WTC11 (cell line): Measurements from ENCODE around the gene MAP3K1. TPM values are rescaled to one million over a fixed set of nuclear protein-coding genes. Genes with fewer than 3 reads are reported as not detected.

Experiments used
- ATAC-seq: fragments of 200-7000 bp; cut with Tn5 transposase; 2 replicates; pipeline ENCODE4 v1.10.0; 2021; ENCODE audit warnings: mild to moderate bottlenecking, moderate library complexity
- CTCF ChIA-PET: fragments of 300-600 bp; sonication (Branson Sonifier 250); formaldehyde crosslinking; loops from one replicate; lab custom pipeline; 2021; ENCODE audit warnings: antibody characterized with exemption; lab: Charles Lee
- POLR2A ChIA-PET: fragments of 350-600 bp; sonication (Branson Sonifier 250); formaldehyde crosslinking; loops from one replicate; lab custom pipeline; 2021; ENCODE audit warnings: antibody characterized with exemption; lab: Charles Lee
- DNase-seq: peaks from one replicate; pipeline ENCODE4 v3.0.0; 2021; ENCODE audit warnings: low spot score
- H3K27ac Mint-ChIP-seq: 2 replicates; pipeline ENCODE4 v1.8.0; 2021; ENCODE audit warnings: mixed read lengths
- H3K27me3 Mint-ChIP-seq: 2 replicates; pipeline ENCODE4 v1.8.0; 2021; ENCODE audit warnings: low read depth, mild to moderate bottlenecking, moderate library complexity, mixed read lengths
- H3K36me3 Mint-ChIP-seq: 2 replicates; pipeline ENCODE4 v1.8.0; 2021; ENCODE audit warnings: mixed read lengths
- H3K4me1 Mint-ChIP-seq: 2 replicates; pipeline ENCODE4 v1.8.0; 2022; ENCODE audit warnings: mixed read lengths
- H3K4me3 Mint-ChIP-seq: 2 replicates; pipeline ENCODE4 v1.8.0; 2021; ENCODE audit warnings: mild to moderate bottlenecking, moderate library complexity, mixed read lengths
- H3K9me3 Mint-ChIP-seq: 2 replicates; pipeline ENCODE4 v1.8.0; 2021; ENCODE audit warnings: mixed read lengths
- ATF2 ChIP-seq: sonication (generic); formaldehyde crosslinking; IDR thresholded peaks from 2 replicates; pipeline ENCODE4 v1.8.1; 2022; ENCODE audit warnings: low read depth, missing genetic modification reagents, borderline replicate concordance
- CBFB ChIP-seq: sonication (generic); formaldehyde crosslinking; IDR thresholded peaks from 2 replicates; pipeline ENCODE4 v1.8.1; 2022; ENCODE audit warnings: mild to moderate bottlenecking, low read depth, missing genetic modification reagents
- E2F1 ChIP-seq: sonication (generic); formaldehyde crosslinking; IDR thresholded peaks from 2 replicates; pipeline ENCODE4 v1.8.0; 2022; ENCODE audit warnings: mild to moderate bottlenecking, missing genetic modification reagents
- ERG ChIP-seq: fragments of 250-450 bp; sonication (Bioruptor Pico); IDR thresholded peaks from 2 replicates; pipeline ENCODE4 v1.8.0; 2021; ENCODE audit warnings: mild to moderate bottlenecking
- FOXJ3 ChIP-seq: sonication (generic); formaldehyde crosslinking; IDR thresholded peaks from 2 replicates; pipeline ENCODE4 v1.9.0; 2021; ENCODE audit warnings: missing genetic modification reagents, mild to moderate bottlenecking, borderline replicate concordance
- IRF2 ChIP-seq: sonication (generic); formaldehyde crosslinking; IDR thresholded peaks from 2 replicates; pipeline ENCODE4 v1.8.0; 2022; ENCODE audit warnings: low read depth, missing genetic modification reagents, borderline replicate concordance
- NFE2L1 ChIP-seq: sonication (generic); formaldehyde crosslinking; IDR thresholded peaks from 2 replicates; pipeline ENCODE4 v1.8.1; 2023; ENCODE audit warnings: missing genetic modification reagents
- OVOL2 ChIP-seq: fragments of 250-450 bp; sonication (Bioruptor Pico); IDR thresholded peaks from 2 replicates; pipeline ENCODE4 v1.9.0; 2021; ENCODE audit warnings: mild to moderate bottlenecking, borderline replicate concordance
- RELA ChIP-seq: sonication (generic); formaldehyde crosslinking; IDR thresholded peaks from 2 replicates; pipeline ENCODE4 v1.8.1; 2022; ENCODE audit warnings: missing genetic modification reagents, mild to moderate bottlenecking, borderline replicate concordance
- RORB ChIP-seq: fragments of 250-450 bp; sonication (Bioruptor Pico); IDR thresholded peaks from 2 replicates; pipeline ENCODE4 v1.9.0; 2021; ENCODE audit warnings: mild to moderate bottlenecking
- SMAD3 ChIP-seq: sonication (generic); formaldehyde crosslinking; IDR thresholded peaks from 2 replicates; pipeline ENCODE4 v1.8.0; 2022; ENCODE audit warnings: missing genetic modification reagents, mild to moderate bottlenecking, borderline replicate concordance
- SMAD4 ChIP-seq: sonication (generic); formaldehyde crosslinking; IDR thresholded peaks from 2 replicates; pipeline ENCODE4 v1.8.0; 2022; ENCODE audit warnings: mild to moderate bottlenecking, missing genetic modification reagents
- TP53 ChIP-seq: sonication (generic); formaldehyde crosslinking; IDR thresholded peaks from 2 replicates; pipeline ENCODE4 v1.8.1; 2023; ENCODE audit warnings: mild to moderate bottlenecking, missing genetic modification reagents
- ZNF138 ChIP-seq: sonication (generic); formaldehyde crosslinking; conservative IDR thresholded peaks from 2 replicates; pipeline ENCODE4 v1.8.1; 2022; ENCODE audit warnings: mild to moderate bottlenecking, moderate library complexity, missing genetic modification reagents
- ZNF219 ChIP-seq: sonication (generic); formaldehyde crosslinking; IDR thresholded peaks from 2 replicates; pipeline ENCODE4 v1.8.0; 2023; ENCODE audit warnings: missing genetic modification reagents, mild to moderate bottlenecking, borderline replicate concordance
- ZNF232 ChIP-seq: sonication (generic); formaldehyde crosslinking; IDR thresholded peaks from 2 replicates; pipeline ENCODE4 v1.8.0; 2022; ENCODE audit warnings: mild to moderate bottlenecking, missing genetic modification reagents
- ZNF281 ChIP-seq: sonication (generic); formaldehyde crosslinking; IDR thresholded peaks from 2 replicates; pipeline ENCODE4 v1.8.0; 2023; ENCODE audit warnings: mild to moderate bottlenecking, missing genetic modification reagents
- total RNA-seq: library from RNA; stranded (reverse); gene quantifications from 3 replicates; pipeline ENCODE4 v1.2.3, GENCODE V29; 2021
- TF ChIP-seq, protein P1 (sequence below): sonication (generic); formaldehyde crosslinking; IDR thresholded peaks from 2 replicates; pipeline ENCODE4 v1.8.1; 2023; ENCODE audit warnings: mild to moderate bottlenecking, moderate library complexity, missing genetic modification reagents
- TF ChIP-seq, protein P2 (sequence below): sonication (generic); formaldehyde crosslinking; IDR thresholded peaks from 2 replicates; pipeline ENCODE4 v1.8.1; 2022; ENCODE audit warnings: mild to moderate bottlenecking, missing genetic modification reagents, moderate library complexity, borderline replicate concordance
- TF ChIP-seq, protein P3 (sequence below): fragments of 250-450 bp; sonication (Bioruptor Pico); IDR thresholded peaks from 2 replicates; pipeline ENCODE4 v1.9.0; 2021; ENCODE audit warnings: moderate library complexity, mild to moderate bottlenecking, inconsistent platforms, borderline replicate concordance

Gene MAP3K1
- total RNA-seq, 1 experiment from 2014 or later, result 16.3 TPM

- TF ChIP-seq, protein P1, sequence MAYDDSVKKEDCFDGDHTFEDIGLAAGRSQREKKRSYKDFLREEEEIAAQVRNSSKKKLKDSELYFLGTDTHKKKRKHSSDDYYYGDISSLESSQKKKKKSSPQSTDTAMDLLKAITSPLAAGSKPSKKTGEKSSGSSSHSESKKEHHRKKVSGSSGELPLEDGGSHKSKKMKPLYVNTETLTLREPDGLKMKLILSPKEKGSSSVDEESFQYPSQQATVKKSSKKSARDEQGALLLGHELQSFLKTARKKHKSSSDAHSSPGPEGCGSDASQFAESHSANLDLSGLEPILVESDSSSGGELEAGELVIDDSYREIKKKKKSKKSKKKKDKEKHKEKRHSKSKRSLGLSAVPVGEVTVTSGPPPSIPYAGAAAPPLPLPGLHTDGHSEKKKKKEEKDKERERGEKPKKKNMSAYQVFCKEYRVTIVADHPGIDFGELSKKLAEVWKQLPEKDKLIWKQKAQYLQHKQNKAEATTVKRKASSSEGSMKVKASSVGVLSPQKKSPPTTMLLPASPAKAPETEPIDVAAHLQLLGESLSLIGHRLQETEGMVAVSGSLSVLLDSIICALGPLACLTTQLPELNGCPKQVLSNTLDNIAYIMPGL, result no peak
- TF ChIP-seq ERG (CRISPR knock-in tag) (no peak), TP53 (CRISPR knock-in tag) (no peak), FOXJ3 (CRISPR knock-in tag) (no peak)
- TF ChIP-seq, all 79 proteins: peak for 0
- DNase-seq (no peak), ATAC-seq (no peak)
- H3K9me3 Mint-ChIP-seq, result no peaks in the 10 kb centered on the region
- H3K27me3 Mint-ChIP-seq, result no peaks in the 10 kb centered on the region
- H3K27ac Mint-ChIP-seq, result no peak overlapping the region
- H3K4me1 Mint-ChIP-seq, result peaks cover 16% of the 10 kb centered on the region
- peaks cover 14% of the 10 kb centered on the region for H3K36me3 Mint-ChIP-seq
- no peak overlapping the region for H3K4me3 Mint-ChIP-seq
- ChIA-PET POLR2A (no interaction called here), CTCF (no interaction called here)
Observed at GRCh38 chr5:56856541-56857178, 41.3 kb downstream of the MAP3K1 start.

DNA sequence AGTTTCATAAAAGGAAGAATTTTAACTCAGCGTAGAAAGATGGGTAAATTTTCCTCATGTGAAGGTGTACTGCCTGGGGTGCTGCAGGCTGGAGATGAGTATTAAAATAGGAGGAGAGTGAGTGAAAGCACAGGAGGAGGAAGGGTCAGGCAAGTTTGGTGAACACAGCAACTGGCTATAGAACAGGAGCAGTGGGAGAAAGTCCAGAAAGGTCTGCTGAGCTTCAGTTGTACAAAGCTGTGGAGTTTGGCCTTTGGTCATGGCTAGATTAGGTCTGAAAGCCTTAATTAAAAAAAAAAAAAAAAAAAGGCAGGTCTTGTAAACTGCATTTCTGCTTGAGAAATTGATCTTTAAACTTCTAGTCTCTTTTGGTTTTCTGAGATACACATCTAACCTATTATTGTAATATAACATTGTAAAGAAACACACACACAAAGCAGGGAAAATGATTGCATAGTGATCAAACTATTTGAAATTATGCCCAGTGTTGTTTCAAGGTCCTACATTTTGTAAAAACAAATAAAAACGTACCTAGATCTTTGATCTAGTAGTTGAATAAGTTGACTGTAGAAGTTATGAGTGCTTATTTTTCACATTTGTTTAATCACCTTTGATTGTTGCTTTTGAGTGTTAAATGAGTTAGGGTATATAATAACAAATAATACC is 43.6 kb downstream of the MAP3K1 start:
- H3K27me3 Mint-ChIP-seq, result no peaks in the 10 kb centered on the region
- ChIA-PET CTCF (no interaction called here), POLR2A (no interaction called here)
- H3K4me3 Mint-ChIP-seq, result no peak overlapping the region
- no peaks in the 10 kb centered on the region for H3K9me3 Mint-ChIP-seq
- no peak overlapping the region; the same call in 1 of the 2 replicates for H3K27ac Mint-ChIP-seq
- peaks cover 12% of the 10 kb centered on the region for H3K4me1 Mint-ChIP-seq
- TF ChIP-seq OVOL2 (CRISPR knock-in tag) (no peak), IRF2 (CRISPR knock-in tag) (no peak), ZNF138 (CRISPR knock-in tag) (no peak), NFE2L1 (CRISPR knock-in tag) (no peak), SMAD3 (CRISPR knock-in tag) (no peak), RELA (CRISPR knock-in tag) (no peak), CBFB (CRISPR knock-in tag) (no peak), ZNF281 (CRISPR knock-in tag) (no peak), ZNF219 (CRISPR knock-in tag) (no peak), ZNF232 (CRISPR knock-in tag) (no peak), E2F1 (CRISPR knock-in tag) (no peak), SMAD4 (CRISPR knock-in tag) (no peak), RORB (CRISPR knock-in tag) (no peak), ATF2 (CRISPR knock-in tag) (no peak)
- TF ChIP-seq, protein P2, sequence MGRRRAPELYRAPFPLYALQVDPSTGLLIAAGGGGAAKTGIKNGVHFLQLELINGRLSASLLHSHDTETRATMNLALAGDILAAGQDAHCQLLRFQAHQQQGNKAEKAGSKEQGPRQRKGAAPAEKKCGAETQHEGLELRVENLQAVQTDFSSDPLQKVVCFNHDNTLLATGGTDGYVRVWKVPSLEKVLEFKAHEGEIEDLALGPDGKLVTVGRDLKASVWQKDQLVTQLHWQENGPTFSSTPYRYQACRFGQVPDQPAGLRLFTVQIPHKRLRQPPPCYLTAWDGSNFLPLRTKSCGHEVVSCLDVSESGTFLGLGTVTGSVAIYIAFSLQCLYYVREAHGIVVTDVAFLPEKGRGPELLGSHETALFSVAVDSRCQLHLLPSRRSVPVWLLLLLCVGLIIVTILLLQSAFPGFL (CRISPR knock-in tag), result no peak
- TF ChIP-seq, protein P3, sequence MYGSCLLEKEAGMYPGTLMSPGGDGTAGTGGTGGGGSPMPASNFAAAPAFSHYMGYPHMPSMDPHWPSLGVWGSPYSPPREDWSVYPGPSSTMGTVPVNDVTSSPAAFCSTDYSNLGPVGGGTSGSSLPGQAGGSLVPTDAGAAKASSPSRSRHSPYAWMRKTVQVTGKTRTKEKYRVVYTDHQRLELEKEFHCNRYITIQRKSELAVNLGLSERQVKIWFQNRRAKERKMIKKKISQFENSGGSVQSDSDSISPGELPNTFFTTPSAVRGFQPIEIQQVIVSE (CRISPR knock-in tag), result no peak
- no peak for DNase-seq
- H3K36me3 Mint-ChIP-seq, result peaks cover 31% of the 10 kb centered on the region
- ATAC-seq, result no peak
